Measurements from ENCODE around the gene TIGIT. TPM values are rescaled to one million over a fixed set of nuclear protein-coding genes. Genes with fewer than 3 reads are reported as not detected.

TIGIT gene
- total and polyA plus RNA-seq, 2 of the 13 experiments (the other 11 are each of a cell fraction or from before 2014, with no cell fraction given) = not detected

MicroRNAs encoded within 50 kb of the gene (microRNA counts, 767-probe panel; counts per million panel counts)
- not detected for microRNA hsa-miR-568

Other genes starting within 250 kb of the TIGIT start
- 1.2 and 1.4 TPM in 2 replicates for gene CCDC191, start 237.5 kb upstream of the TIGIT start, total RNA-seq (2016; rRNA removed; fragmentation: Illumina TruSeq; extraction: Trizol)
- 0.69 and 0.91 TPM in 2 replicates for gene CCDC191, start 237.5 kb upstream of the TIGIT start, polyA plus RNA-seq (2011; rRNA removed)
- 33.4 and 38.0 TPM in 2 replicates for gene QTRT2, start 237.3 kb upstream of the TIGIT start, total RNA-seq (2016; rRNA removed; fragmentation: Illumina TruSeq; extraction: Trizol)
- gene QTRT2, start 237.3 kb upstream of the TIGIT start, polyA plus RNA-seq (2011; rRNA removed) = 6.6 and 7.1 TPM in 2 replicates
- gene DRD3, start 115.0 kb upstream of the TIGIT start, total RNA-seq (2016; rRNA removed; fragmentation: Illumina TruSeq; extraction: Trizol) = not detected in 2 replicates
- not detected in 2 replicates for gene DRD3, start 115.0 kb upstream of the TIGIT start, polyA plus RNA-seq (2011; rRNA removed)
- gene ZNF80, start 56.5 kb upstream of the TIGIT start, total RNA-seq (2016; rRNA removed; fragmentation: Illumina TruSeq; extraction: Trizol) = not detected in 2 replicates
- gene ZNF80, start 56.5 kb upstream of the TIGIT start, polyA plus RNA-seq (2011; rRNA removed) = 0.03 TPM in 1 of 2 replicates, not detected in the other

Measured in HepG2 (cell line).